Hair follicular keratinocyte (primary cell): ENCODE measurements around the gene TMOD3. TPM values are rescaled to one million over a fixed set of nuclear protein-coding genes. Genes with fewer than 3 reads are reported as not detected.

Experiments used
- total RNA-seq: library from RNA; depleted of rRNA; stranded (reverse); fragments of >200 nt; gene quantifications from 2 replicates; pipeline ENCODE4 v1.2.3, GENCODE V29; 2015

The TMOD3 gene
- total RNA-seq = 41.2 and 42.4 TPM in 2 replicates

GRCh38 chr15:51829376-51830275 is at the start of gene TMOD3:
TSS of gene TMOD3 (plus strand) at chr15:51829653. CDS start at chr15:51862885, 33,232 bp downstream.

Other genes starting within 250 kb of the TMOD3 start
- 7.3 and 9.4 TPM in 2 replicates for gene DMXL2, start 206.9 kb upstream of the TMOD3 start, total RNA-seq
- not detected in 2 replicates for gene SCG3, start 148.2 kb upstream of the TMOD3 start, total RNA-seq
- 9.1 TPM in 2 replicates for gene LYSMD2, start 92.0 kb upstream of the TMOD3 start, total RNA-seq
- 1.4 and 5.8 TPM in 2 replicates for gene TMOD2, start 78.1 kb upstream of the TMOD3 start, total RNA-seq
- 20.3 and 25.6 TPM in 2 replicates for gene LEO1, start 142.1 kb downstream of the TMOD3 start, total RNA-seq
- gene MAPK6, start 189.6 kb downstream of the TMOD3 start, total RNA-seq = 80.6 and 105 TPM in 2 replicates